Chondrocyte (in vitro differentiated cells): ENCODE measurements around the gene IZUMO4. TPM values are rescaled to one million over a fixed set of nuclear protein-coding genes. Genes with fewer than 3 reads are reported as not detected.
"Not testable (repeated sequence)": the region's sequence is repeated elsewhere in the genome, so short reads cannot be mapped to it uniquely, and the experiment has no call there.

ENCODE experiments used
- DNase-seq: peaks from one replicate; pipeline ENCODE4 v3.0.0; 2021; ENCODE audit warnings: mixed read lengths, low spot score
- H3K27ac Mint-ChIP-seq: one replicate; pipeline ENCODE4 v1.8.0; 2021; ENCODE audit warnings: mild to moderate bottlenecking, moderate library complexity, mixed read lengths; ENCODE audit not compliant: unreplicated experiment
- H3K27me3 Mint-ChIP-seq: 2 replicates; pipeline ENCODE4 v1.8.0; 2021; ENCODE audit warnings: low read depth, mixed read lengths
- H3K36me3 Mint-ChIP-seq: 2 replicates; pipeline ENCODE4 v1.8.0; 2021; ENCODE audit warnings: low read depth, mixed read lengths
- H3K4me1 Mint-ChIP-seq: 2 replicates; pipeline ENCODE4 v1.8.0; 2021; ENCODE audit warnings: low read depth, mild to moderate bottlenecking, mixed read lengths
- H3K4me3 Mint-ChIP-seq: one replicate; pipeline ENCODE4 v1.8.0; 2021; ENCODE audit warnings: mild to moderate bottlenecking, moderate library complexity, mixed read lengths; ENCODE audit not compliant: unreplicated experiment
- H3K9me3 Mint-ChIP-seq: 2 replicates; pipeline ENCODE4 v1.8.0; 2021; ENCODE audit warnings: low read depth, mixed read lengths
- CTCF ChIP-seq: fragments of 200-600 bp; sonication (generic); IDR thresholded peaks from 2 replicates; pipeline ENCODE4 v1.5.0; 2021; ENCODE audit warnings: antibody characterized with exemption, mild to moderate bottlenecking, moderate library complexity
- total RNA-seq: library from RNA; stranded (reverse); gene quantifications from 3 replicates; pipeline ENCODE4 v1.2.1, GENCODE V29; 2021

IZUMO4 gene
- total RNA-seq, 1 donor from 2014 or later = 3.2 TPM

GRCh38 chr19:2080336-2080988 is 16.3 kb upstream of the IZUMO4 start:
- peaks cover 19% of the 10 kb centered on the region for H3K36me3 Mint-ChIP-seq
- no peak for DNase-seq
- no peak overlapping the region for H3K4me3 Mint-ChIP-seq
- no peaks in the 10 kb centered on the region for H3K27me3 Mint-ChIP-seq
- H3K9me3 Mint-ChIP-seq = no peaks in the 10 kb centered on the region
- no peak overlapping the region for H3K27ac Mint-ChIP-seq
- peaks cover 5% of the 10 kb centered on the region for H3K4me1 Mint-ChIP-seq
- no peak for TF ChIP-seq CTCF

- no peak for DNase-seq
- peaks cover 14% of the 10 kb centered on the region for H3K36me3 Mint-ChIP-seq
- H3K9me3 Mint-ChIP-seq = no peaks in the 10 kb centered on the region
- H3K27ac Mint-ChIP-seq = peak overlapping the region; percentile 22
- H3K4me1 Mint-ChIP-seq = peaks cover 14% of the 10 kb centered on the region
- no peak overlapping the region for H3K4me3 Mint-ChIP-seq
- H3K27me3 Mint-ChIP-seq = no peaks in the 10 kb centered on the region
- no peak for TF ChIP-seq CTCF
Observed at GRCh38 chr19:2081873-2082810, 14.6 kb upstream of the IZUMO4 start.

- TF ChIP-seq CTCF = no peak
- DNase-seq = no peak
- H3K4me3 Mint-ChIP-seq = no peak overlapping the region
- H3K36me3 Mint-ChIP-seq = peaks cover 11% of the 10 kb centered on the region
- no peaks in the 10 kb centered on the region for H3K27me3 Mint-ChIP-seq
- no peak overlapping the region for H3K27ac Mint-ChIP-seq
- H3K4me1 Mint-ChIP-seq = peaks cover 19% of the 10 kb centered on the region
- H3K9me3 Mint-ChIP-seq = no peaks in the 10 kb centered on the region
Observed at GRCh38 chr19:2083174-2083854, 13.4 kb upstream of the IZUMO4 start.

- Mint-ChIP-seq H3K4me1 (peaks cover 33% of the 10 kb centered on the region), H3K27ac (peak overlapping the region; percentile 86), H3K36me3 (peaks cover 4% of the 10 kb centered on the region), H3K4me3 (peak overlapping the region; percentile 3), H3K27me3 (no peaks in the 10 kb centered on the region), H3K9me3 (no peaks in the 10 kb centered on the region)
- no peak for TF ChIP-seq CTCF
- no peak for DNase-seq
Observed at GRCh38 chr19:2084993-2085720, 11.6 kb upstream of the IZUMO4 start.

- DNase-seq, H3K4me3 Mint-ChIP-seq: not testable (repeated sequence)
- peak overlapping the region; percentile 38 for H3K27ac Mint-ChIP-seq
Observed at GRCh38 chr19:2086695-2087620, 9.8 kb upstream of the IZUMO4 start.

More at GRCh38 chr19:2086695-2087620, 9.8 kb upstream of the IZUMO4 start:
- H3K27me3 Mint-ChIP-seq, H3K9me3 Mint-ChIP-seq, H3K36me3 Mint-ChIP-seq: not testable (repeated sequence)
- peaks cover 44% of the 10 kb centered on the region for H3K4me1 Mint-ChIP-seq
